Gastrocnemius medialis (tissue), 4 donors: ENCODE measurements around the gene FXN. TPM values are rescaled to one million over a fixed set of nuclear protein-coding genes. Genes with fewer than 3 reads are reported as not detected.

ENCODE experiments used
- ATAC-seq, 2 donors: fragments of 150-250 bp; one replicate each; pipeline ENCODE4 v1.9.1; 2016
- DNase-seq, 2 donors: peaks; one replicate each; pipeline ENCODE4 v3.0.0-alpha.2; 2019
- H3K27ac ChIP-seq, 4 donors: fragments of 200-600 bp; sonication (generic); 1 replicate in 1 of 4; 2 replicates in 3 of 4; pipeline ENCODE4 v1.5.1; 2016 to 2018; ENCODE audit warnings: mild to moderate bottlenecking in 2 of 4, moderate library complexity in 1 of 4
- H3K27me3 ChIP-seq, 3 donors: fragments of 200-600 bp; sonication (generic) in 2 of 3; 1 replicate in 1 of 3; 2 replicates in 2 of 3; pipeline versions ENCODE4 v1.5.1 to v1.6.0; 2016 to 2019; ENCODE audit warnings: mild to moderate bottlenecking in 1 of 3, moderate library complexity in 1 of 3
- H3K36me3 ChIP-seq, 2 donors: fragments of 200-600 bp; sonication (generic) in 1 of 2; one replicate each; pipeline ENCODE4 v1.5.1; 2017 to 2018
- H3K4me1 ChIP-seq, 2 donors: fragments of 200-600 bp; sonication (generic) in 1 of 2; one replicate each; pipeline ENCODE4 v1.5.1; 2016 to 2017; ENCODE audit warnings: mild to moderate bottlenecking in 2 of 2
- H3K4me3 ChIP-seq, 4 donors: fragments of 200-600 bp; sonication (generic) in 3 of 4; 1 replicate in 1 of 4; 2 replicates in 3 of 4; pipeline ENCODE4 v1.5.1; 2016 to 2019; ENCODE audit warnings: mild to moderate bottlenecking in 2 of 4
- H3K9me3 ChIP-seq, 3 donors: fragments of 200-600 bp; sonication (generic) in 2 of 3; 1 replicate in 1 of 3; 2 replicates in 2 of 3; pipeline ENCODE4 v1.5.1; 2016 to 2019
- CTCF ChIP-seq, 5 experiments: fragments of 450-650 bp in 3 of 5; fragments of 200-600 bp in 2 of 5; sonication (generic) in 2 of 5; IDR thresholded peaks in 4 of 5; conservative IDR thresholded peaks in 1 of 5; 1 replicate in 4 of 5; 2 replicates in 1 of 5; pipeline ENCODE4 v1.5.1; 2016 to 2019; ENCODE audit warnings: antibody characterized with exemption in 5 of 5, mild to moderate bottlenecking in 3 of 5, moderate library complexity in 3 of 5
- POLR2A ChIP-seq, 2 donors: fragments of 450-650 bp; IDR thresholded peaks; one replicate each; pipeline ENCODE4 v1.6.1; 2017; ENCODE audit warnings: antibody characterized with exemption in 2 of 2, mild to moderate bottlenecking in 2 of 2, moderate library complexity in 2 of 2
- in situ Hi-C, 4 donors: fragments of 200-750 bp; cut with MboI; loops; one replicate each; pipeline versions ENCODE4 v1.15.0 to v1.8.0; 2017; ENCODE audit warnings: low sequenced_read_pairs in 4 of 4
- intact Hi-C: fragments of 100-400 bp; cut with DNase I; formaldehyde crosslinking; loops from one replicate; pipeline ENCODE4 v1.15.1; 2023; ENCODE audit warnings: low total_unique reads
- total RNA-seq, 4 donors: library from RNA; depleted of rRNA; stranded (reverse); fragments of >200 nt; gene quantifications; one replicate each; pipeline versions ENCODE4 v1.1.0 to v1.2.3, GENCODE V29; 2016

Gene FXN
- total RNA-seq, 4 donors from 2014 or later = 5.5 to 23.4 (median 14.0) TPM

- intact Hi-C loops (no loop called here), in situ Hi-C loops (loop anchor here in 2 of 4 donors (5.0 to 10.0 kb wide), 2 partner anchors 415 to 423 kb away; no protein-coding TSS in a partner anchor)
- Histone ChIP-seq H3K4me1 (no peaks in the 10 kb centered on the region), H3K27ac (no peak overlapping the region), H3K27me3 (no peaks in the 10 kb centered on the region), H3K36me3 (no peaks in the 10 kb centered on the region), H3K4me3 (no peak overlapping the region), H3K9me3 (no peaks in the 10 kb centered on the region)
- DNase-seq (no peak), ATAC-seq (no peak)
- TF ChIP-seq POLR2A (IDR thresholded peaks at IDR 0.05) = no peak
- no peak for TF ChIP-seq CTCF (IDR thresholded peaks at IDR 0.05 in 4 of 5, conservative IDR thresholded peaks at IDR 0.05 in 1 of 5)
Measured at GRCh38 chr9:68997666-68998065, 37.9 kb upstream of the FXN start.

- H3K4me3 ChIP-seq = no peak overlapping the region
- no peaks in the 10 kb centered on the region for H3K9me3 ChIP-seq
- in situ Hi-C loops (loop anchor here in 2 of 4 donors (5.0 to 10.0 kb wide), 2 partner anchors 416 to 424 kb away; no protein-coding TSS in a partner anchor), intact Hi-C loops (no loop called here)
- TF ChIP-seq CTCF (IDR thresholded peaks at IDR 0.05 in 4 of 5, conservative IDR thresholded peaks at IDR 0.05 in 1 of 5) = no peak
- no peak for TF ChIP-seq POLR2A (IDR thresholded peaks at IDR 0.05)
- no peak overlapping the region for H3K27ac ChIP-seq
- ATAC-seq = no peak
- no peak for DNase-seq
- no peaks in the 10 kb centered on the region for H3K36me3 ChIP-seq
- no peaks in the 10 kb centered on the region for H3K4me1 ChIP-seq
- no peaks in the 10 kb centered on the region for H3K27me3 ChIP-seq
Measured at GRCh38 chr9:68998385-68998784, 37.2 kb upstream of the FXN start.

- in situ Hi-C loops (loop anchor here in 2 of 4 donors (5.0 to 10.0 kb wide), 2 partner anchors 417 to 424 kb away; no protein-coding TSS in a partner anchor), intact Hi-C loops (loop anchor here (1.0 kb wide), 1 partner anchor 415 kb away; no protein-coding TSS in a partner anchor)
- Histone ChIP-seq H3K9me3 (no peaks in the 10 kb centered on the region), H3K27me3 (no peaks in the 10 kb centered on the region), H3K27ac (no peak overlapping the region), H3K4me3 (no peak overlapping the region), H3K36me3 (no peaks in the 10 kb centered on the region), H3K4me1 (no peaks in the 10 kb centered on the region)
- DNase-seq = no peak
- no peak for ATAC-seq
- TF ChIP-seq CTCF (IDR thresholded peaks at IDR 0.05 in 4 of 5, conservative IDR thresholded peaks at IDR 0.05 in 1 of 5) = no peak
- TF ChIP-seq POLR2A (IDR thresholded peaks at IDR 0.05) = no peak
Measured at GRCh38 chr9:68998812-68999211, 36.7 kb upstream of the FXN start.

- intact Hi-C loops (loop anchor here (1.0 kb wide), 1 partner anchor 415 kb away; no protein-coding TSS in a partner anchor), in situ Hi-C loops (loop anchor here (5.0 to 10.0 kb wide), 3 partner anchors 415 to 425 kb away; no protein-coding TSS in a partner anchor)
- Histone ChIP-seq H3K4me1 (no peaks in the 10 kb centered on the region), H3K9me3 (no peaks in the 10 kb centered on the region), H3K27ac (no peak overlapping the region), H3K27me3 (no peaks in the 10 kb centered on the region), H3K4me3 (no peak overlapping the region), H3K36me3 (no peaks in the 10 kb centered on the region)
- peak; percentile 66 to 92 for ATAC-seq
- peak in 4 of 5 experiments; percentile 44 to 79 (median 62) for TF ChIP-seq CTCF (IDR thresholded peaks at IDR 0.05 in 4 of 5, conservative IDR thresholded peaks at IDR 0.05 in 1 of 5)
- TF ChIP-seq POLR2A (IDR thresholded peaks at IDR 0.05) = no peak
- peak; percentile 27 to 48 for DNase-seq
Measured at GRCh38 chr9:68999393-69000105, 36.0 kb upstream of the FXN start.
